Spleen (tissue), 7 donors: ENCODE measurements around the gene NLGN3.

Experiments
- CTCF ChIP-seq, 11 experiments: fragments of 200-600 bp in 7 of 11; fragments of 450-650 bp in 4 of 11; sonication (generic) in 4 of 11; IDR thresholded peaks in 8 of 11; conservative IDR thresholded peaks in 3 of 11; 1 replicate in 7 of 11; 2 replicates in 4 of 11; pipeline versions ENCODE4 v1.4.0 to v1.8.0; 2016 to 2021; ENCODE audit warnings: antibody characterized with exemption in 11 of 11, inconsistent platforms in 4 of 11, mild to moderate bottlenecking in 1 of 11
- POLR2A ChIP-seq, 3 donors: fragments of 450-650 bp; IDR thresholded peaks; one replicate each; pipeline ENCODE4 v1.5.1; 2017; ENCODE audit warnings: antibody characterized with exemption in 3 of 3, mild to moderate bottlenecking in 1 of 3
- donor health status: DM: no; HTN: no; CAD: no; lungs with moderate emphysema.
- donor health status: DM: no; HTN: no; CAD: no.
- donor health status: DM: no; HTN: no; CAD: no.

DNA sequence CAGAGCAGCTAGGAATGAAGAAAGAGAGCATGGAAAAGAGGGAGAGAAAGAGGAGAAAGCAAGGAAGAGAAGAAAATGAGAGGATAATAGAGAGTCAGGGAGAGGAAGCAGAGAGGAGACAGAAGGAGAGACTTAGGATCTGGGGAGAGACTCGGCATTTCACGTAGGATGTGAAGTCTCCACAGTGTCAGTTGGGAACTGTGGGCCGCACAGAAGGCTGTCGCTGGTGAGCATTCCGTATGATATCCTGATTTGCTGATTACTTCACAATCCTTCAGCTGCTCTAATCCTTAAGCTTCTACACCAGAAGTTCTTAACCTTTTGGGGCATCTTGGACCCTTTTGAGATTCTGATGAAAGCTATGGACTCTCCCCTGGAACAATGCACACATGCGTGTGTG is 14.0 kb downstream of the NLGN3 start:
- TF ChIP-seq CTCF (IDR thresholded peaks at IDR 0.05 in 8 of 11, conservative IDR thresholded peaks at IDR 0.05 in 3 of 11) (no peak), POLR2A (IDR thresholded peaks at IDR 0.05) (no peak)
